ENCODE data around the gene ZNF581. TPM values are rescaled to one million over a fixed set of nuclear protein-coding genes. Genes with fewer than 3 reads are reported as not detected.

The ZNF581 gene
- polyA plus RNA-seq, 3 donors = 25.1 to 31.6 (median 29.4) TPM

DNA sequence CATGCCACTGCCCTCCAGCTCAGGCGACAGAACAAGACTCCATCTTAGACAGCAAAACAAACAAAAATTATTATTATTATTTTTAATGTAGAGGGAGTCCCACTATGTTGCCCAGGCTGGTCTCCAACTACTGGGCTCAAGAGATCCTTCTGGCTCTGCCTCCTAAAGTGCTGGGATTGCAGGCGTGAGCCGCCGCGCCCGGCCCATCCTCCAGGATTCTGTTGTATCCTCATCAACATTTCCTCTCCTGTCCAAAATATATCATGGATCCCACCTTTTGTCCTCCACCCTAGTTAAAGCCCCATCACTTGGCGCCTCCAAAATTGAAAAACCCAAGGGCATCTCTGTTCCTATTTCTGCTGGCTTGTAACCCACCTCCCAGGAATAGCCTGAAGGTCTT is 20.3 kb upstream of the ZNF581 start:
- WGBS (ENCODE audit: insufficient coverage) = 100% methylated on average over 6 of the region's 7 CpGs
- intact Hi-C loops (cut with micrococcal nuclease) = loop anchor here in 1 of 2 donors (5.0 kb wide), 1 partner anchor 36 kb away; no protein-coding TSS in a partner anchor
- no peak for TF ChIP-seq CTCF (IDR thresholded peaks at IDR 0.05)
- H3K4me2 ChIP-seq (replicated peaks; ENCODE audit: extremely low read depth, low read length, poor library complexity, severe bottlenecking) = peak overlapping the region; percentile 70
- H3K27me3 Mint-ChIP-seq (ENCODE audit: low read depth in 3 of 3) = peaks cover 0 to 8% (median 1%) of the 10 kb centered on the region in 3 donors
- H3K36me3 ChIP-seq (replicated peaks in 1 of 2; ENCODE audit: control insufficient read depth in 1 of 2, insufficient read depth in 2 of 2, low read length in 2 of 2) = no peaks in the 10 kb centered on the region
- peaks cover 7 to 15% of the 10 kb centered on the region in 2 donors for H3K36me3 Mint-ChIP-seq
- H3K4me3 Mint-ChIP-seq = no peak overlapping the region
- H3K27ac Mint-ChIP-seq = peak overlapping the region in 6 of 7 donors; percentile 91 to 99 (median 98)
- H3K27me3 ChIP-seq (ENCODE audit: control insufficient read depth in 2 of 2, insufficient read depth in 2 of 2, low read length in 2 of 2) = no peaks in the 10 kb centered on the region
- H3K79me2 ChIP-seq (ENCODE audit: insufficient read depth, low read length) = peaks cover 17% of the 10 kb centered on the region
- peaks cover 0 to 4% (median 0%) of the 10 kb centered on the region in 7 donors for H3K9me3 Mint-ChIP-seq
- no peaks in the 10 kb centered on the region for H4K20me1 ChIP-seq (ENCODE audit: insufficient read depth, low read length)
- no peak for DNase-seq
- no peak overlapping the region for H3K9ac ChIP-seq (ENCODE audit: insufficient read depth, low read length, poor library complexity, severe bottlenecking)
- H3K9me3 ChIP-seq (replicated peaks in 1 of 2; ENCODE audit: control insufficient read depth in 1 of 2, insufficient read depth in 1 of 2, low read length in 2 of 2) = no peaks in the 10 kb centered on the region
- no peak overlapping the region for H2AFZ ChIP-seq (ENCODE audit: insufficient read depth, low read depth, low read length, poor library complexity, severe bottlenecking)
- no peak overlapping the region for H3K27ac ChIP-seq (ENCODE audit: low read depth in 1 of 2, low read length in 2 of 2)
- H3K4me1 Mint-ChIP-seq = peaks cover 53% of the 10 kb centered on the region
- H3K4me1 ChIP-seq (ENCODE audit: control insufficient read depth in 1 of 2, insufficient read depth in 2 of 2, low read length in 2 of 2) = peaks cover 58 to 67% of the 10 kb centered on the region in 2 donors
- peak overlapping the region in 1 of 3 experiments; percentile 85 for H3K4me3 ChIP-seq (replicated peaks in 1 of 3; ENCODE audit: low read depth in 2 of 3, low read length in 3 of 3)

- 84% methylated on average over 5 of the region's 7 CpGs for WGBS (ENCODE audit: insufficient coverage)
- peak overlapping the region; percentile 70 for H3K4me2 ChIP-seq (replicated peaks; ENCODE audit: extremely low read depth, low read length, poor library complexity, severe bottlenecking)
- peaks cover 0 to 4% (median 0%) of the 10 kb centered on the region in 7 donors for H3K9me3 Mint-ChIP-seq
- DNase-seq = no peak
- no peaks in the 10 kb centered on the region for H3K27me3 ChIP-seq (ENCODE audit: control insufficient read depth in 2 of 2, insufficient read depth in 2 of 2, low read length in 2 of 2)
- peak overlapping the region in 1 of 3 experiments; percentile 85 for H3K4me3 ChIP-seq (replicated peaks in 1 of 3; ENCODE audit: low read depth in 2 of 3, low read length in 3 of 3)
- no peak overlapping the region for H2AFZ ChIP-seq (ENCODE audit: insufficient read depth, low read depth, low read length, poor library complexity, severe bottlenecking)
- H3K27ac Mint-ChIP-seq = peak overlapping the region; percentile 91 to 99 (median 98)
- peaks cover 0 to 8% (median 1%) of the 10 kb centered on the region in 3 donors for H3K27me3 Mint-ChIP-seq (ENCODE audit: low read depth in 3 of 3)
- H3K27ac ChIP-seq (ENCODE audit: low read depth in 1 of 2, low read length in 2 of 2) = peak overlapping the region in 1 of 2 donors; percentile 66
- TF ChIP-seq CTCF (IDR thresholded peaks at IDR 0.05) = no peak
- peak overlapping the region; percentile 85 to 94 for H3K4me3 Mint-ChIP-seq
- H3K4me1 Mint-ChIP-seq = peaks cover 48% of the 10 kb centered on the region
- peaks cover 53 to 62% of the 10 kb centered on the region in 2 donors for H3K4me1 ChIP-seq (ENCODE audit: control insufficient read depth in 1 of 2, insufficient read depth in 2 of 2, low read length in 2 of 2)
- no peaks in the 10 kb centered on the region for H4K20me1 ChIP-seq (ENCODE audit: insufficient read depth, low read length)
- no peak overlapping the region for H3K9ac ChIP-seq (ENCODE audit: insufficient read depth, low read length, poor library complexity, severe bottlenecking)
- peaks cover 7 to 15% of the 10 kb centered on the region in 2 donors for H3K36me3 Mint-ChIP-seq
- H3K79me2 ChIP-seq (ENCODE audit: insufficient read depth, low read length) = peaks cover 17% of the 10 kb centered on the region
- no peaks in the 10 kb centered on the region for H3K9me3 ChIP-seq (replicated peaks in 1 of 2; ENCODE audit: control insufficient read depth in 1 of 2, insufficient read depth in 1 of 2, low read length in 2 of 2)
- intact Hi-C loops (cut with micrococcal nuclease) = loop anchor here in 1 of 2 donors (5.0 kb wide), 1 partner anchor 36 kb away; no protein-coding TSS in a partner anchor
- no peaks in the 10 kb centered on the region for H3K36me3 ChIP-seq (replicated peaks in 1 of 2; ENCODE audit: control insufficient read depth in 1 of 2, insufficient read depth in 2 of 2, low read length in 2 of 2)
These were observed 19.9 kb upstream of the ZNF581 start for GRCh38 chr19:55623561-55623960.

Measured in CD14-positive monocyte (primary cell).